GM12878 (cell line): ENCODE data around the gene TGDS. TPM values are rescaled to one million over a fixed set of nuclear protein-coding genes. Genes with fewer than 3 reads are reported as not detected.

Experiments used
- ATAC-seq: fragments of 200-7000 bp; cut with Tn5 transposase; 3 replicates; pipeline ENCODE4 v1.9.1; 2020; ENCODE audit warnings: mild to moderate bottlenecking, moderate library complexity
- BruUV-seq: library from RNA; stranded (reverse); fragments of 400-500 nt; replicated peaks from 2 replicates; lab custom pipeline; 2021; lab: Mats Ljungman, UMichigan
- CTCF ChIA-PET: fragments of 300-600 bp; sonication (Branson Sonifier 250); formaldehyde crosslinking; extraction: SDS; loops from one replicate; lab custom pipeline; 2021; ENCODE audit warnings: inconsistent platforms; lab: Yijun Ruan, JAX
- POLR2A ChIA-PET: fragments of 350-600 bp; formaldehyde crosslinking; extraction: SDS; loops from one replicate; lab custom pipeline; 2021; ENCODE audit warnings: inconsistent platforms; lab: Charles Lee
- RAD21 ChIA-PET: fragments of 300-600 bp; sonication (Branson Sonifier 250); formaldehyde crosslinking; loops from one replicate; lab custom pipeline; 2023; ENCODE audit warnings: antibody characterized with exemption; ENCODE audit not compliant: unreplicated experiment; lab: Charles Lee
- SMC1A ChIA-PET: fragments of 300-600 bp; sonication (Branson Sonifier 250); formaldehyde crosslinking; loops from one replicate; lab custom pipeline; 2023; ENCODE audit not compliant: unreplicated experiment, uncharacterized antibody; lab: Charles Lee
- DNase-seq: peaks from one replicate; pipeline ENCODE4 v3.0.0-alpha.2; 2011; ENCODE audit warnings: low read depth, low spot score
- FAIRE-seq: peaks from 3 replicates; lab custom pipeline; 2011; peaks lifted over from hg19 to GRCh38; lab: Jason Lieb, UNC
- H2AFZ ChIP-seq: 2 replicates; pipeline ENCODE4 v1.6.0; 2011; ENCODE audit warnings: low read depth, low read length, control low read depth; ENCODE audit not compliant: control insufficient read depth
- H3K27ac ChIP-seq: 2 replicates; pipeline ENCODE4 v1.5.1; 2011; ENCODE audit warnings: control low read depth; ENCODE audit not compliant: control insufficient read depth, insufficient read depth
- H3K27me3 ChIP-seq, 2 experiments: replicated peaks in 1 of 2; 2 replicates each; pipeline versions ENCODE4 v1.6.0 to v1.6.1; 2011; ENCODE audit warnings: low read length in 1 of 2; ENCODE audit not compliant: control insufficient read depth in 2 of 2, insufficient read depth in 2 of 2
- H3K36me3 ChIP-seq, 2 experiments: 2 replicates each; pipeline ENCODE4 v1.5.1; 2011; ENCODE audit warnings: low read length in 1 of 2; ENCODE audit not compliant: control insufficient read depth in 2 of 2, insufficient read depth in 2 of 2
- H3K4me1 ChIP-seq: 2 replicates; pipeline ENCODE4 v1.6.1; 2011; ENCODE audit warnings: mild to moderate bottlenecking, low read length, moderate library complexity, mixed read lengths; ENCODE audit not compliant: control insufficient read depth, insufficient read depth
- H3K4me2 ChIP-seq: 2 replicates; pipeline ENCODE4 v1.6.0; 2011; ENCODE audit warnings: control low read depth; ENCODE audit not compliant: control insufficient read depth, insufficient read depth
- H3K4me3 ChIP-seq: fragments of 200-600 bp; sonication (generic); 2 replicates; pipeline ENCODE4 v1.5.1; 2016
- H3K79me2 ChIP-seq: 2 replicates; pipeline ENCODE4 v1.6.0; 2011; ENCODE audit warnings: low read length; ENCODE audit not compliant: control insufficient read depth, insufficient read depth
- H3K9ac ChIP-seq: 2 replicates; pipeline ENCODE4 v1.8.0; 2011; ENCODE audit warnings: low read length, control low read depth, mixed read lengths; ENCODE audit not compliant: control insufficient read depth, insufficient read depth
- H3K9me3 ChIP-seq: replicated peaks from 3 replicates; pipeline ENCODE4 v1.5.1; 2011; ENCODE audit warnings: mild to moderate bottlenecking, low read length; ENCODE audit not compliant: control insufficient read depth, insufficient read depth
- H4K20me1 ChIP-seq: 2 replicates; pipeline ENCODE4 v1.6.0; 2011; ENCODE audit not compliant: control insufficient read depth, insufficient read depth
- CHD2 ChIP-seq: IDR thresholded peaks from 2 replicates; pipeline ENCODE4 v1.6.1; 2011; ENCODE audit warnings: low read depth, low read length, improper control_type of control experiment, borderline replicate concordance
- CREB1 ChIP-seq: IDR thresholded peaks from 2 replicates; pipeline ENCODE4 v1.6.1; 2012; ENCODE audit warnings: low read depth, mild to moderate bottlenecking, inconsistent platforms
- KLF5 ChIP-seq: fragments of 450-650 bp; IDR thresholded peaks from 2 replicates; pipeline ENCODE4 v1.6.1; 2014; ENCODE audit warnings: mild to moderate bottlenecking; ENCODE audit not compliant: partially characterized antibody
- LARP7 ChIP-seq: fragments of 450-650 bp; IDR thresholded peaks from 2 replicates; pipeline ENCODE4 v1.6.1; 2017; ENCODE audit warnings: mild to moderate bottlenecking
- RELA ChIP-seq: fragments of 450-650 bp; IDR thresholded peaks from 2 replicates; pipeline ENCODE4 v1.8.0; 2014; ENCODE audit warnings: borderline replicate concordance; ENCODE audit not compliant: partially characterized antibody
- TBL1XR1 ChIP-seq: IDR thresholded peaks from 2 replicates; pipeline ENCODE4 v1.6.1; 2012; ENCODE audit warnings: low read depth, low read length, improper control_type of control experiment
- TCF12 ChIP-seq: IDR thresholded peaks from 2 replicates; pipeline ENCODE4 v1.6.1; 2011; ENCODE audit warnings: low read depth, mild to moderate bottlenecking, low read length
- YY1 ChIP-seq: IDR thresholded peaks from 2 replicates; pipeline ENCODE4 v1.6.1; 2011; ENCODE audit warnings: low read depth, mild to moderate bottlenecking, low read length
- ZNF274 ChIP-seq: IDR thresholded peaks from one replicate; pipeline ENCODE4 v1.8.0; 2011; ENCODE audit not compliant: insufficient read length, insufficient read depth
- WGBS: methylation state at CpG from one replicate; pipeline ENCODE4 v1.1.6; 2016; ENCODE audit warnings: low lambda C conversion rate; ENCODE audit not compliant: insufficient replicate concordance, insufficient coverage; ENCODE audit errors: missing lambda C conversion rate; 5-methylcytosine and 5-hydroxymethylcytosine counted together
- in situ Hi-C: fragments of 300-500 bp; cut with MboI; formaldehyde crosslinking; loops from 9 replicates; pipeline ENCODE4 v1.14.3; 2018; ENCODE audit warnings: mixed read lengths
- intact Hi-C: fragments of 100-400 bp; cut with micrococcal nuclease; formaldehyde crosslinking; loops from one replicate; pipeline ENCODE4 v1.14.2; 2022; ENCODE audit not compliant: unreplicated experiment
- polyA plus RNA-seq, 11 experiments: library from polyadenylated mRNA; depleted of rRNA in 4 of 11; unstranded in 6 of 11; stranded (reverse) in 5 of 11; fragments of >200 nt; fragmentation: Nextera tagmentation in 4 of 11; fragmentation: Illumina TruSeq in 1 of 11; extraction: Ambion mirVana in 4 of 11; extraction: Trizol in 1 of 11; gene quantifications; 1 replicate in 1 of 11; 2 replicates in 10 of 11; pipeline versions ENCODE4 v1.2.1 to v1.2.3, GENCODE V29; 2011 to 2016; ENCODE audit warnings: inconsistent platforms in 2 of 11, missing spikeins in 2 of 11, low read depth in 1 of 11
- total RNA-seq, 4 experiments: library from RNA; depleted of rRNA in 3 of 4; stranded (reverse); fragments of >200 nt in 3 of 4; fragmentation: Illumina TruSeq in 1 of 4; extraction: Trizol in 1 of 4; gene quantifications; 2 replicates each; pipeline versions ENCODE4 v1.2.1 to v1.2.3, GENCODE V29; 2013 to 2021
- TF ChIP-seq, protein P1 (sequence below): fragments of 450-650 bp; IDR thresholded peaks from 2 replicates; pipeline ENCODE4 v1.6.1; 2016; ENCODE audit warnings: mild to moderate bottlenecking, moderate library complexity, borderline replicate concordance
- TF ChIP-seq, protein P2 (sequence below), 3 experiments: IDR thresholded peaks in 2 of 3; conservative IDR thresholded peaks in 1 of 3; 2 replicates each; pipeline ENCODE4 v1.5.1; 2011; ENCODE audit warnings: low read depth in 3 of 3, low read length in 3 of 3, mild to moderate bottlenecking in 3 of 3, control low read depth in 2 of 3, moderate library complexity in 2 of 3, inconsistent platforms in 1 of 3, mixed read lengths in 1 of 3; ENCODE audit not compliant: control insufficient read depth in 2 of 3, insufficient read depth in 1 of 3; ENCODE audit errors: extremely low read depth in 1 of 3

The TGDS gene
- total and polyA plus RNA-seq, 10 of the 15 experiments (the other 5 are each of a cell fraction or from before 2014, with no cell fraction given), result 13.1 to 44.3 (median 23.8) TPM

DNA sequence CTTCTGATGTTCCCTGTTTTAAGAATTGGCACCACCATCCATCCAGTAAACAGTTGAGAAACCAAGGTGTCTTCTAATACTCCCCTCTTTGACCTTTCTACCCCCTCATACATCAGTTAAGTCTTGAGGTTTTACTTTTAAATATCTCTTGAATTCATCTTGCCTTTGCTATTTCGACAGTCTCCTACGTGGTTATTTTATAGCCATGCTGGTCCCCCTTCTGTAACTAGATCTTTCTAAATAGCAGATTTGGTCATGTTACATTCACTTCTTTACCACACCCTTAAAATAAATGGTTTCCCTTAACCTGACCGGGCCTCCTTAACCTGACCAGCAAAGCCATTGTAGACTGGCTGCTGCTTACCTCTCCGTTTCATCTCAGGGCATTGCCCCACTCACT is 11.1 kb upstream of the TGDS start:
- WGBS, result 95% methylated on average over 4 of the region's 4 CpGs
- SMC1A ChIA-PET, result interaction anchor here (2.3 kb wide), 1 partner anchor 10 kb away, joined by 14 read pairs; no protein-coding TSS in a partner anchor
- in situ Hi-C loops, result no loop called here
- no TSS peak for BruUV-seq
- no peak for FAIRE-seq
- Histone ChIP-seq H3K27ac (no peak overlapping the region), H3K27me3 (no peaks in the 10 kb centered on the region), H3K4me1 (no peaks in the 10 kb centered on the region), H3K36me3 (peaks cover 0 to 9% of the 10 kb centered on the region in 2 experiments; a peak in 1 of 4 replicates), H3K4me2 (no peak overlapping the region), H4K20me1 (no peaks in the 10 kb centered on the region), H2AFZ (no peak overlapping the region), H3K4me3 (no peak overlapping the region), H3K9ac (no peak overlapping the region), H3K79me2 (peaks cover 14% of the 10 kb centered on the region), H3K9me3 (no peaks in the 10 kb centered on the region)
- intact Hi-C loops, result no loop called here
- RAD21 ChIA-PET, result interaction anchor here (5.5 kb wide), 1 partner anchor 10 kb away, joined by 36 read pairs; no protein-coding TSS in a partner anchor
- no peak for DNase-seq
- TF ChIP-seq KLF5 (no peak), TCF12 (no peak), CHD2 (no peak), TBL1XR1 (no peak), LARP7 (no peak), CREB1 (no peak), RELA (no peak), ZNF274 (no peak), YY1 (no peak)
- TF ChIP-seq, protein P1, sequence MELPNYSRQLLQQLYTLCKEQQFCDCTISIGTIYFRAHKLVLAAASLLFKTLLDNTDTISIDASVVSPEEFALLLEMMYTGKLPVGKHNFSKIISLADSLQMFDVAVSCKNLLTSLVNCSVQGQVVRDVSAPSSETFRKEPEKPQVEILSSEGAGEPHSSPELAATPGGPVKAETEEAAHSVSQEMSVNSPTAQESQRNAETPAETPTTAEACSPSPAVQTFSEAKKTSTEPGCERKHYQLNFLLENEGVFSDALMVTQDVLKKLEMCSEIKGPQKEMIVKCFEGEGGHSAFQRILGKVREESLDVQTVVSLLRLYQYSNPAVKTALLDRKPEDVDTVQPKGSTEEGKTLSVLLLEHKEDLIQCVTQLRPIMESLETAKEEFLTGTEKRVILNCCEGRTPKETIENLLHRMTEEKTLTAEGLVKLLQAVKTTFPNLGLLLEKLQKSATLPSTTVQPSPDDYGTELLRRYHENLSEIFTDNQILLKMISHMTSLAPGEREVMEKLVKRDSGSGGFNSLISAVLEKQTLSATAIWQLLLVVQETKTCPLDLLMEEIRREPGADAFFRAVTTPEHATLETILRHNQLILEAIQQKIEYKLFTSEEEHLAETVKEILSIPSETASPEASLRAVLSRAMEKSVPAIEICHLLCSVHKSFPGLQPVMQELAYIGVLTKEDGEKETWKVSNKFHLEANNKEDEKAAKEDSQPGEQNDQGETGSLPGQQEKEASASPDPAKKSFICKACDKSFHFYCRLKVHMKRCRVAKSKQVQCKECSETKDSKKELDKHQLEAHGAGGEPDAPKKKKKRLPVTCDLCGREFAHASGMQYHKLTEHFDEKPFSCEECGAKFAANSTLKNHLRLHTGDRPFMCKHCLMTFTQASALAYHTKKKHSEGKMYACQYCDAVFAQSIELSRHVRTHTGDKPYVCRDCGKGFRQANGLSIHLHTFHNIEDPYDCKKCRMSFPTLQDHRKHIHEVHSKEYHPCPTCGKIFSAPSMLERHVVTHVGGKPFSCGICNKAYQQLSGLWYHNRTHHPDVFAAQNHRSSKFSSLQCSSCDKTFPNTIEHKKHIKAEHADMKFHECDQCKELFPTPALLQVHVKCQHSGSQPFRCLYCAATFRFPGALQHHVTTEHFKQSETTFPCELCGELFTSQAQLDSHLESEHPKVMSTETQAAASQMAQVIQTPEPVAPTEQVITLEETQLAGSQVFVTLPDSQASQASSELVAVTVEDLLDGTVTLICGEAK, result no peak
- TF ChIP-seq, protein P2, sequence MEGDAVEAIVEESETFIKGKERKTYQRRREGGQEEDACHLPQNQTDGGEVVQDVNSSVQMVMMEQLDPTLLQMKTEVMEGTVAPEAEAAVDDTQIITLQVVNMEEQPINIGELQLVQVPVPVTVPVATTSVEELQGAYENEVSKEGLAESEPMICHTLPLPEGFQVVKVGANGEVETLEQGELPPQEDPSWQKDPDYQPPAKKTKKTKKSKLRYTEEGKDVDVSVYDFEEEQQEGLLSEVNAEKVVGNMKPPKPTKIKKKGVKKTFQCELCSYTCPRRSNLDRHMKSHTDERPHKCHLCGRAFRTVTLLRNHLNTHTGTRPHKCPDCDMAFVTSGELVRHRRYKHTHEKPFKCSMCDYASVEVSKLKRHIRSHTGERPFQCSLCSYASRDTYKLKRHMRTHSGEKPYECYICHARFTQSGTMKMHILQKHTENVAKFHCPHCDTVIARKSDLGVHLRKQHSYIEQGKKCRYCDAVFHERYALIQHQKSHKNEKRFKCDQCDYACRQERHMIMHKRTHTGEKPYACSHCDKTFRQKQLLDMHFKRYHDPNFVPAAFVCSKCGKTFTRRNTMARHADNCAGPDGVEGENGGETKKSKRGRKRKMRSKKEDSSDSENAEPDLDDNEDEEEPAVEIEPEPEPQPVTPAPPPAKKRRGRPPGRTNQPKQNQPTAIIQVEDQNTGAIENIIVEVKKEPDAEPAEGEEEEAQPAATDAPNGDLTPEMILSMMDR (IDR thresholded peaks at IDR 0.05 in 2 of 3, conservative IDR thresholded peaks at IDR 0.05 in 1 of 3; ENCODE audit: control insufficient read depth in 2 of 3, extremely low read depth in 1 of 3, insufficient read depth in 1 of 3, low read depth in 3 of 3, low read length in 3 of 3), result no peak
- no peak for ATAC-seq
- POLR2A ChIA-PET, result interaction anchor here (1.1 kb wide), 1 partner anchor 195 kb away, joined by 3 read pairs; no protein-coding TSS in a partner anchor
- CTCF ChIA-PET, result interaction anchor here (2.6 to 8.3 kb wide), 4 partner anchors 11 to 171 kb away, joined by 9 to 102 read pairs (median 18); no protein-coding TSS in a partner anchor
